ENCODE measurements around the gene HPS1. TPM values are rescaled to one million over a fixed set of nuclear protein-coding genes. Genes with fewer than 3 reads are reported as not detected.

HPS1 gene
- total and polyA plus RNA-seq, 2 experiments from 2014 or later, result 21.4 to 51.2 TPM

- no peak for ATAC-seq
- Histone ChIP-seq H3K36me3 (ENCODE audit: insufficient read depth) (peaks cover 13% of the 10 kb centered on the region), H3K27me3 (ENCODE audit: insufficient read depth) (no peaks in the 10 kb centered on the region), H3K79me2 (replicated peaks; ENCODE audit: insufficient read depth) (no peaks in the 10 kb centered on the region), H3F3A (replicated peaks; ENCODE audit: low read depth) (no peaks in the 10 kb centered on the region), H3K4me2 (no peak overlapping the region), H3K9me2 (ENCODE audit: insufficient read depth) (no peaks in the 10 kb centered on the region), H3K4me1 (ENCODE audit: insufficient read depth) (no peaks in the 10 kb centered on the region), H2AFZ (no peak overlapping the region), H3K27ac (ENCODE audit: low read depth) (no peak overlapping the region), H4K20me1 (replicated peaks; ENCODE audit: insufficient read depth) (0 out of 2 replicates have a peak, but pooled peaks cover 3% of the 10 kb centered on the region), H3K4me3 (no peak overlapping the region)
- TF ChIP-seq ZNF462 (CRISPR knock-in tag; IDR thresholded peaks at IDR 0.05) (no peak), CREB1 (CRISPR knock-in tag; IDR thresholded peaks at IDR 0.05; ENCODE audit: low read depth) (no peak), ZNF114 (CRISPR knock-in tag; IDR thresholded peaks at IDR 0.05) (no peak), NANOG (IDR thresholded peaks at IDR 0.05; ENCODE audit: borderline replicate concordance) (no peak)
- H3K27me3 Mint-ChIP-seq (ENCODE audit: insufficient read depth, low read depth, poor library complexity), result peaks cover 5% of the 10 kb centered on the region
- DNase-seq (ENCODE audit: low spot score), result no peak
- H3K36me3 Mint-ChIP-seq (ENCODE audit: low read depth), result peaks cover 87% of the 10 kb centered on the region
- no peak overlapping the region for H3K4me3 Mint-ChIP-seq
- peaks cover 34% of the 10 kb centered on the region for H3K9me3 Mint-ChIP-seq
- H3K27ac Mint-ChIP-seq, result no peak overlapping the region
- peaks cover 6% of the 10 kb centered on the region; the same call in 2 of the 3 replicates for H3K4me1 Mint-ChIP-seq
These were observed 12.6 kb downstream of the HPS1 start for GRCh38 chr10:98433881-98434732.

GRCh38 chr10:98433371-98433770 is 13.4 kb downstream of the HPS1 start:
- H4K20me1 ChIP-seq (replicated peaks; ENCODE audit: insufficient read depth), result 0 out of 2 replicates have a peak, but pooled peaks cover 3% of the 10 kb centered on the region
- H3K27ac ChIP-seq (ENCODE audit: low read depth), result no peak overlapping the region
- H3K4me2 ChIP-seq, result no peak overlapping the region
- ATAC-seq, result no peak
- H3K27ac Mint-ChIP-seq, result no peak overlapping the region
- peaks cover 3% of the 10 kb centered on the region for H3K27me3 Mint-ChIP-seq (ENCODE audit: insufficient read depth, low read depth, poor library complexity)
- H3K27me3 ChIP-seq (ENCODE audit: insufficient read depth), result no peaks in the 10 kb centered on the region
- H3K9me3 Mint-ChIP-seq, result peaks cover 27% of the 10 kb centered on the region
- peaks cover 13% of the 10 kb centered on the region for H3K36me3 ChIP-seq (ENCODE audit: insufficient read depth)
- no peaks in the 10 kb centered on the region for H3F3A ChIP-seq (replicated peaks; ENCODE audit: low read depth)
- no peaks in the 10 kb centered on the region for H3K79me2 ChIP-seq (replicated peaks; ENCODE audit: insufficient read depth)
- H3K4me3 ChIP-seq, result no peak overlapping the region
- no peaks in the 10 kb centered on the region for H3K9me2 ChIP-seq (ENCODE audit: insufficient read depth)
- no peak for DNase-seq (ENCODE audit: low spot score)
- no peak overlapping the region for H2AFZ ChIP-seq
- H3K4me3 Mint-ChIP-seq, result no peak overlapping the region
- H3K4me1 Mint-ChIP-seq, result peaks cover 4% of the 10 kb centered on the region; the same call in 2 of the 3 replicates
- H3K36me3 Mint-ChIP-seq (ENCODE audit: low read depth), result peaks cover 80% of the 10 kb centered on the region
- H3K4me1 ChIP-seq (ENCODE audit: insufficient read depth), result no peaks in the 10 kb centered on the region
- no peak for TF ChIP-seq ZNF462 (CRISPR knock-in tag; IDR thresholded peaks at IDR 0.05)
- no peak for TF ChIP-seq JUNB (IDR thresholded peaks at IDR 0.05; ENCODE audit: unreplicated experiment)
